ENCODE measurements around the gene SYNPO.

SYNPO gene

DNA sequence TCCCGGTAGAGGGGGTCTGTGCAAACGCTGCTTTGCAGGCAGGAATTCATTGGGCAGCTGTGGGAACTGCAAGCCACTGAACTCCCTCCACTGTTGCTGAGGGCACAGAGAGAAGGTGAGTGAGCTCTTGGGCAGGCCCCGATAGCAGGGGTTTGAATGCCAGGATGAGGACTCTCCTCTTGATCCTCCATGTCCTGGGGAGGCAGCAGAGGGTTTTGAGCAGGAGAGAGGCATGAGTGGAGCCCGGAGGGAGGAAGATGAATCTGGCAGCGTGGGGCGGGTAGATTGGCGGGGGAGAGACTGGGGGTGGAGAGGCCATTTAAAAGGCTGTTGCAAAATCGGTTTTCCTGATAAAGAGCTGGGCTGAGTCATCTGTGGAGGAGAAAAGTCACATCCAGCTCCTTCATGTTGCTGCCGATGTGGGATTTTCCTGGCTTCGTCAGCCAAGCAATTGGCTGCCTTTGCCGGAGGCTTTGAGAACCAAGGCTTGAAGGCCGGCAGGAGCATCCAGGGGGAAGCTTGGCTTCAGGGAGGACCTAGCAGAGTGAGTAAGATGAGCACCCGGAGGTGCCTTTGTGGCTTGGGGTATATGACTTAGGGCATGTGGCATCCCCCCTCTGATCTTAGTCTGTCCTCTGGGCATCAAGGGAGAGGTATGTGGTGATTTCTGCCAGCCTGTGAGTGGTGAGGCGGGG is at the start of gene SYNPO:
SYNPO (plus strand) TSS at position 350 of the 695 bp plus-strand sequence. CDS start 7,616 bp downstream, outside the sequence.
- ChIA-PET POLR2A (no interaction called here), CTCF (interaction anchor here (3.9 kb wide), 1 partner anchor 12 kb away, joined by 12 read pairs; no protein-coding TSS in a partner anchor)
- DNase-seq (ENCODE audit: extremely low spot score), result no peak
- TF ChIP-seq, protein P1, sequence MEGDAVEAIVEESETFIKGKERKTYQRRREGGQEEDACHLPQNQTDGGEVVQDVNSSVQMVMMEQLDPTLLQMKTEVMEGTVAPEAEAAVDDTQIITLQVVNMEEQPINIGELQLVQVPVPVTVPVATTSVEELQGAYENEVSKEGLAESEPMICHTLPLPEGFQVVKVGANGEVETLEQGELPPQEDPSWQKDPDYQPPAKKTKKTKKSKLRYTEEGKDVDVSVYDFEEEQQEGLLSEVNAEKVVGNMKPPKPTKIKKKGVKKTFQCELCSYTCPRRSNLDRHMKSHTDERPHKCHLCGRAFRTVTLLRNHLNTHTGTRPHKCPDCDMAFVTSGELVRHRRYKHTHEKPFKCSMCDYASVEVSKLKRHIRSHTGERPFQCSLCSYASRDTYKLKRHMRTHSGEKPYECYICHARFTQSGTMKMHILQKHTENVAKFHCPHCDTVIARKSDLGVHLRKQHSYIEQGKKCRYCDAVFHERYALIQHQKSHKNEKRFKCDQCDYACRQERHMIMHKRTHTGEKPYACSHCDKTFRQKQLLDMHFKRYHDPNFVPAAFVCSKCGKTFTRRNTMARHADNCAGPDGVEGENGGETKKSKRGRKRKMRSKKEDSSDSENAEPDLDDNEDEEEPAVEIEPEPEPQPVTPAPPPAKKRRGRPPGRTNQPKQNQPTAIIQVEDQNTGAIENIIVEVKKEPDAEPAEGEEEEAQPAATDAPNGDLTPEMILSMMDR (IDR thresholded peaks at IDR 0.05; ENCODE audit: control extremely low read depth, extremely low read depth, low read depth, missing control alignments), result no peak

DNA sequence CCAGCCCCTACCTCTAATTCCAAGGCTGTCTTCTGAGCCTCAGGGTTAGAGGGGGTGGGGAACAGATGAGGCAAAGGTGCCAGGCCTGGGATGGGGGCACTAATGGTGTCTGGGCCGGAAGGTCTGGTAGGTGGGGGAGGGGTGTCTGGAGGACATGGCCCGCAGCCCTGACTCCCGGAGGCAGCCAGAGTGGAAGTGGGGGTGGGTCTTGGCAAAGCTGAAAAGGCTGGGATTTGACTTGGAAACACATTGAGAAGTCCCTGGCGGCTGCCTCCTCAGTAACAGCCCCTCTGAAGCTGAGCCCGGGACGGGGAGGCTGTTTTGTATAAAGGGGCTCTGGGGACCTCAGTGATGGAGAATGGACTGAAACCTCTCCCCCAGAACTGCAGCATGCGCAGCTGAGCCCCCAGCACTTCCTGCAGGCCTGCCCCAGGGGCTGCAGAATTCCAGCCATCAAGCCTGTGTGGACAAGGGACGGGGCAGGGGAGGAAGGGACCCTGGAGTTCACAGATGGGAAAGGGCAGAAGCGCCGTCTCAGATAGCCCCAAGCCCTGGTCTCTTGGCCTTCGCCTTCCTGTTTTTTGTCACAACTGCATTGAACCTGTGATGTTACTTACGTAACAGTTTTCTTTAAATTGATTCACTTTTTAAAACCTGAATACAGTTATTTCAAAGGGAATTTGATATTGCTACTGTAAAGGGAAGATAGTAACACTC is 49.3 kb upstream of the SYNPO start:
- CTCF ChIA-PET, result interaction anchor here (0.9 to 2.5 kb wide), 5 partner anchors 31 to 66 kb away, joined by 3 to 8 read pairs (median 4); no protein-coding TSS in a partner anchor
- TF ChIP-seq, protein P1 (IDR thresholded peaks at IDR 0.05; ENCODE audit: control extremely low read depth, extremely low read depth, low read depth, missing control alignments), result no peak
- POLR2A ChIA-PET, result no interaction called here
- DNase-seq (ENCODE audit: extremely low spot score), result no peak

DNA sequence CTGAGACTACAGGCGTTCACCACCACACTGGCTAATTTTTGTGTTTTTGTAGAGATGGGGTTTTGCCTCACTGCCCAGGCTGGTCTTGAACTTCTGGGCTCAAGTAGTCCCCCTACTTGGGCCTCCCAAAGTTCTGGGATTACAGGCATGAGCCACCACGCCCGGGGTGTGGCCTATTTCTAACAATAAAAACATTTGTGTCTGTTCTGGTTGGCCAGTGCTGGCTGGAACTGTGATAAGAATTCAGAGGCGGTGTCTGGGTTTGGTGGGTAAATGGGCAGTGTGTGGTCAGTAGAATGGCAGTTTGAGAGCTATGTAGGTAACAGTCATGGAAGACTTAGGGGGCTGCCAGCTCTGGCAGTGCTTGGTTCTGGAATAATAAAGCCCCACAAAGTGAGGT is 46.9 kb upstream of the SYNPO start:
- ChIA-PET CTCF (interaction anchor here (0.9 to 1.1 kb wide), 2 partner anchors 12 to 19 kb away, joined by 3 read pairs; no protein-coding TSS in a partner anchor), POLR2A (no interaction called here)
- DNase-seq (ENCODE audit: extremely low spot score), result no peak
- TF ChIP-seq, protein P1 (IDR thresholded peaks at IDR 0.05; ENCODE audit: control extremely low read depth, extremely low read depth, low read depth, missing control alignments), result no peak

- DNase-seq (ENCODE audit: extremely low spot score), result no peak
- ChIA-PET CTCF (interaction anchor here (1.1 kb wide), 1 partner anchor 19 kb away, joined by 3 read pairs; no protein-coding TSS in a partner anchor), POLR2A (no interaction called here)
- TF ChIP-seq, protein P1 (IDR thresholded peaks at IDR 0.05; ENCODE audit: control extremely low read depth, extremely low read depth, low read depth, missing control alignments), result no peak
These were observed 46.5 kb upstream of the SYNPO start for GRCh38 chr5:150593996-150594395.

GRCh38 chr5:150595466-150596031 is 44.9 kb upstream of the SYNPO start:
- CTCF ChIA-PET, result interaction anchor here (1.1 kb wide), 1 partner anchor 56 kb away, joined by 3 read pairs; no protein-coding TSS in a partner anchor
- TF ChIP-seq, protein P1 (IDR thresholded peaks at IDR 0.05; ENCODE audit: control extremely low read depth, extremely low read depth, low read depth, missing control alignments), result no peak
- POLR2A ChIA-PET, result no interaction called here
- DNase-seq (ENCODE audit: extremely low spot score), result no peak

DNA sequence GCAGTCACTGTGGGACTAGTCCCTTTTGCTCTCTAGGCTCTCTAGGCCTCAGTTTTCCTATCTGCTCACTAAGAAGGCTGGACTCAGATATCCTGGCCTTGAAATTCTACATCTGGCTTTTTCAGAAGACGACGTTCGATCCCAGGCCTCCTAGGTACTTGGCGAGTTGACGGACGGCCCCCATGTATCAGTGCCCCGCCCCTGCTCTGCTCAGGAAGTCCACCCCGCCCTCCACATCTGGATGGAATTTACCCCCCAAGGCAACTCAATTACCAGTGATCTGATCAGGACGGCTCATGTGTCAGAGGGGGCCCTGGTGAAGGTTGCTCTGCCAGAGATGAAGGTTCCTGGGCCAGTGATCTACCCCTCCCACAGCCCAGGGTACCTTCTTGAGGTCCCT is 44.1 kb upstream of the SYNPO start:
- TF ChIP-seq, protein P1 (IDR thresholded peaks at IDR 0.05; ENCODE audit: control extremely low read depth, extremely low read depth, low read depth, missing control alignments), result no peak
- CTCF ChIA-PET, result no interaction called here
- POLR2A ChIA-PET, result no interaction called here
- DNase-seq (ENCODE audit: extremely low spot score), result no peak

Measured in GM10248 (cell line).